ENCODE measurements around the gene PSTPIP1.

The PSTPIP1 gene

DNA sequence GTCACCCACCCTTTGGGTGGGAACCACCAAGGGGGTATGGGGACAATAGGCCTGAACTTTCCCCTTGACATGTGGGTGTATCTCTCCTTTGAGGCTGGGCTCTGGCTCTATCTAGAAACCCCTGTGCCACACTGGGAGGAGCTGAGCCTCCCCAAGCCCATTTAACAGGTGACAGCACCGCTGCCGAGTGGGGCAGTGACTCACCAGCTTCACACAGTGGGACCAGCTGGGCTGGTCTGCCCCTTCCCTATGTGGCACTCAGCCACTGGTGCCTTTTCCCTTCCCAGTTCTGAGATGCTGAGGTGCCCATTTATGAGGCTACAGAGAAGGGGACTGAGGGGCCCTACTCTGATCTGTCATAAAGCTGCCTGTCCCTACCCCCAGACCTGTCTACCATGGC lies 5.1 kb downstream of the PSTPIP1 start:
- DNase-seq (ENCODE audit: low read depth) = no peak

DNA sequence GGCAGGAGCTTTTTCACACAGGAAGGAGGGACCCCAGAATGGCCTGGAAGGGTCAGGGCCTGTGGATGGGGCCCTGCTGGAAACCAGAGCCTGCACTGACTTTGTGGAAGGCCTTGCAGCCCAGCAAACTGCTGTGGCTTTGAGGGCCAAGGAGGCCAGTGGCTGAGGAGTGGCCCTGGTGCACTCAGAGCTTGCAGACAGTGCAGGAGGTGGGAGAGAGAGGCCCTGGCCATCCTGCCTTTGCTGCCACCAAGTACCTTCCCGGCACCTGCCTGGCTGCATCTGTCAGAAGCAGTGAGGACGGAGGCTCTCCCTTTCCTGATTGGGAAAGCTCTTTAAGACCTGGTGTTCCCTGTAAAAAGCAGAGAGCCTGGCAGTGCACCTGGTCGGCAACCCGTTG lies 6.4 kb downstream of the PSTPIP1 start:
- DNase-seq (ENCODE audit: low read depth) = no peak

- DNase-seq (ENCODE audit: low read depth) = no peak
Observed at GRCh38 chr15:77001966-77002365, 7.0 kb downstream of the PSTPIP1 start.

- no peak for DNase-seq (ENCODE audit: low read depth)
Observed at GRCh38 chr15:77002436-77002835, 7.5 kb downstream of the PSTPIP1 start.

DNA sequence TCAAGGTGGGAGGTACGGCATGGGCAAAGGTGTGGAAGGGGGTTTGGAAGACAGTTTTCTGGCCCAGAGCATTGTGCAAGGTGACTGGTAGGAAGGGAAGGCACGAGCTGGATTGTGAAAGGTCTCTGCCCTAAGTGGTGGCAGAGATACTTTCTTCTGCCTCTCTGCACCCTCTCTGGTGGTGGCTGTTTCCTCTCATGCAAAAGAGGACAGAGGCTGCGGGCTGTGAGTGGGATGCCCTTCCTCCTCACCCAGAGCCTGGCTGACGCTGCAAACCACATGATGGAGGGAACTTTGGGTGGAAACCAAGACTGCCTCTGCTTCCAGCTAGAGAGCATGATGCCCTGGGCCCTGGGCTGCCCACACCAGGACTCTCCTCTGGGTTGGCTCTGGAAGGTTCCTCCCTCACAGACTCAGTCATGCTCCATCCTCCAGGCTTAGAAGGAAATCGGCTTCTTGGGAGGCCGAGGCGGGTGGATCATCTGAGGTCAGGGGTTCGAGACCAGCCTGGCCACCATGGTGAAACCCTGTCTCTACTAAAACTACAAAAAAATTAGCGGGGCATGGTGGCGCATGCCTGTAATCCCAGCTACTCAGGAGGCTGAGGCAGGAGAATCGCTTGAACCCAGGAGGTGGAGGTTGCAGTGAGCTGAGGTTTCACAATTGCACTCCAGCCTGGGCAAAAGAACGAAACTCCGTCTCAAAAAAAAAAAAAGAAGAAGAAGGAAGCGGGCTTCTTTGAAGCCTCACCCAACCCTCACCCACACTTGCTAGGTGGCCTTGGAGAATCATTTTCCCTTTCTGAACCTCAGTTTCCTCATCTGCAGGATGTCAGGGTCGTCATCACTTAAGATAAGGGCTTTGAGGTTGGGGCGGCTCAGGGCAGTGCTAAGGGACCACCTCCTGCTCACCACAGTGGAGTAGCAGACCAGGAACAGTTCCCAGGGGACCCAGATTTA lies 8.3 kb downstream of the PSTPIP1 start:
- DNase-seq (ENCODE audit: low read depth) = peak; percentile 52

GRCh38 chr15:77004189-77004588 lies 9.3 kb downstream of the PSTPIP1 start:
- DNase-seq (ENCODE audit: low read depth) = no peak

GRCh38 chr15:77009176-77009575 lies 14.2 kb downstream of the PSTPIP1 start:
- no peak for DNase-seq (ENCODE audit: low read depth)

GRCh38 chr15:77009646-77010311 lies 14.9 kb downstream of the PSTPIP1 start:
- DNase-seq (ENCODE audit: low read depth) = no peak

DNA sequence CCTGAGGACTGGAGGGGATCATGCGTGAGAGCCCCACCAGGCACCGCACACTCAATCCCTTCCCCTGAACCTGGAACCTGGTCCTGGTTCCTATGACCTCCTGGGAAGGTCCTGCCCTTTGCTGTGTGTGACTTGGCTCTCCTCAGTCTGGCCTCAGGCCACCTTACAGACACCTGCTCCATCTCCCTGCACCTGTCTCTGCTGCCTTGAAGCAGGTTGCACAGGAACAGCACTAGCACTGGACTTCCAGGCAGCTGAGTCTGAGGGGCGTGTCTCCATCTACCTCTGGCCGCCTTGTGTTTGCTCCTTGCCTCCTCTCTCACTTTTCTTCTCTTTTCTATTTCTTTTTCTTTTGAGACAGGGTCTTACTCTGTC lies 15.4 kb downstream of the PSTPIP1 start:
- DNase-seq (ENCODE audit: low read depth) = no peak

- no peak for DNase-seq (ENCODE audit: low read depth)
Observed at GRCh38 chr15:77010857-77011256, 15.9 kb downstream of the PSTPIP1 start.

DNA sequence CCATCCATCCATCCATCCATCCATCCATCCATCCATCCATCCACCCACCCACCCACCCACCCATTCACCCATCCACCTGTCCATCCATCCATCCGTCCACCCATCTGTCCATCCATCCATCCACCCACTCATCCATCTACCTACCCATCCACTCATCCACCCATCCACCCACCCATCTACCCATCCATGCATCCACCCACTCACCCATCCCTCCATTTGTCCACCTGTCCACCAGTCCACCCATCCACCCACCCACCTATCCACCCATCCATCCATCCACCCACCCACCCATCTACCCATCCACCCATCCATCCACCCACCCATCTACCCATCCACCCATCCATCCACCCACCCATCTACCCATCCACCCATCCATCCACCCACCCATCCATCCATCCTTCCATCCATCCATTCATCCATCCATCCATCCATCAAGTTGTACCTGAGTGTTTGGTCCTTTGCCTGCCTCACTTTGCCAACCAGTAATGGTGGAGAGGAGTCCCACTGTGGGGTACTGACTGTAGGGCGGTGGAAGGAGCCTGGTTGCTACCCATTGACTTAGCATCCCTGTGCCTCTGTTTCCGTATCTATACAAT lies 17.3 kb downstream of the PSTPIP1 start:
- DNase-seq (ENCODE audit: low read depth) = no peak

GRCh38 chr15:77012868-77013267 lies 17.9 kb downstream of the PSTPIP1 start:
- peak; percentile 40 for DNase-seq (ENCODE audit: low read depth)

- DNase-seq (ENCODE audit: low read depth) = peak; percentile 79
Observed at GRCh38 chr15:77013776-77014131, 18.8 kb downstream of the PSTPIP1 start.

DNA sequence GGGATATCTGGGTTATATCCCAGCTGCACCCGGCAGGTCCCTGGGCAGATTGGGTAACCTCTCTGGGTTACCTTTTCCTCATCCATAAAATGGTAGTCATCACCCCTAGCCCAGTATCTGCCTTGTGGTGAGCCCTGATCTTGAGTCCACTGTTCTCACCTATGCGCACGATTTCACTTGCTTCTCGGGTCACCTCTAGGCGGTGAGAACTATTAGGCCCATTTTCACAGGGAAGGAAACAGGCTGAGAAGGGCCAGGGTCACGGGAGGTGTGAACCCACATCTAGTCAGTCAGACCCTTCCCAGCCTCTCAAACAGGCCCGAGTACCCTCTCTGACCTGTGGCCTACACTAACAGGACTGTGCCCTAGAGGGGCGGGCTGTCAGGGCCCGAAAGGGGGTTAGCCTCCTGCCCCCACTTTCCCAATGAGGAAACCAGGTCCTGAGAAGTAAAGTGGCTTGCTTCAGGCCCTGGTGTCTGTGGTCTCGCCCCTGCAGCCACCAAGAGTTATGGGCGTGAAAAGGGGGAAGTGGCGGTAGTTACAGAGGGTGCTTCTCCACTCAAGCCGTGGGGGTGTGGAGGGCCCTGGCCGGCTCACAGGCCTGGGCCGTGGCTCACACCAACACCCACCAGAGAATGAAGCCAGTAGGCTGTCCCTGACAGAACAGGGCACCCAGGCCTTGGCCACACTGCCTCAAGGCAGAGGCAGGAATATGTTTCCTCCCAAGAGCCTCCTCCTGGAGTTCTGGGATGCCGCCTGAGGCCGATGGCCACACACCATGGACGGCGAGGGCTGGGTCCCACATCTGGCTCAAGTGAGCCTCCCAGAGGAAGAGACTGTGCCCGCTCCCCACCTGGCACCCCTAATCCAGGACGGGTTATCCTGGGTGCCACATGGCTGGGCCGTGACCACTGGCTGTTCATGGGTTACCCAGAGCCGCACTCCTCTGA lies 19.5 kb downstream of the PSTPIP1 start:
- no peak for DNase-seq (ENCODE audit: low read depth)

- no peak for DNase-seq (ENCODE audit: low read depth)
Observed at GRCh38 chr15:77015646-77016320, 20.9 kb downstream of the PSTPIP1 start.

GRCh38 chr15:77016321-77016695 lies 21.4 kb downstream of the PSTPIP1 start:
- no peak for DNase-seq (ENCODE audit: low read depth)

DNA sequence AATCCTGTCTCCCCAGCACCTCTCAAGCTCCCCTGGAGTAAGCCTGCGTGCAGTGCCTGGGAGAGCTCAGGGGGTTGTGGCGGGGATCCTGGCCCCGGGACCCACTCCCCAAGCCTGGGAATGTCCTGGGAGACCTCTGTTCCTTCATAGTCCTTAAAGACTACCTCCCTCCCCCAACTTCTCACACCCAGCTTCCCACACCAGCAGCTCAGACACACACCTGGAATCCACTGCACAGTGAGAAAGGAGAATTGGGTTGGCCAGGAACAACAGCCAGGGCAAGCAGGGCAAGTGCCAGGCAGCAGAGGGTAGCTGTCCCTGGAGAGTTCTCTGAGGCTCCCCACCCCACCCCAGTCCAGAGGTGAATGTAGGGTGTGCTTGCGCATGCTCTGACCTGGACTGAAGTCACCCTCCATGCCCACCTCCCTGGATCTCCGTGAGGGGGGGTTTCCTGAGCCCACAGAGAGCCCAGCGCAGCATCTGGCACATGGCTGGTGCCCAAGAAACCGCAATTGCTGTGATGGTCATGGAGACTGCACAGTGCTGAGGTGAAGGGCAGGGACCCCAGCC lies 22.2 kb downstream of the PSTPIP1 start:
- no peak for DNase-seq (ENCODE audit: low read depth)

DNA sequence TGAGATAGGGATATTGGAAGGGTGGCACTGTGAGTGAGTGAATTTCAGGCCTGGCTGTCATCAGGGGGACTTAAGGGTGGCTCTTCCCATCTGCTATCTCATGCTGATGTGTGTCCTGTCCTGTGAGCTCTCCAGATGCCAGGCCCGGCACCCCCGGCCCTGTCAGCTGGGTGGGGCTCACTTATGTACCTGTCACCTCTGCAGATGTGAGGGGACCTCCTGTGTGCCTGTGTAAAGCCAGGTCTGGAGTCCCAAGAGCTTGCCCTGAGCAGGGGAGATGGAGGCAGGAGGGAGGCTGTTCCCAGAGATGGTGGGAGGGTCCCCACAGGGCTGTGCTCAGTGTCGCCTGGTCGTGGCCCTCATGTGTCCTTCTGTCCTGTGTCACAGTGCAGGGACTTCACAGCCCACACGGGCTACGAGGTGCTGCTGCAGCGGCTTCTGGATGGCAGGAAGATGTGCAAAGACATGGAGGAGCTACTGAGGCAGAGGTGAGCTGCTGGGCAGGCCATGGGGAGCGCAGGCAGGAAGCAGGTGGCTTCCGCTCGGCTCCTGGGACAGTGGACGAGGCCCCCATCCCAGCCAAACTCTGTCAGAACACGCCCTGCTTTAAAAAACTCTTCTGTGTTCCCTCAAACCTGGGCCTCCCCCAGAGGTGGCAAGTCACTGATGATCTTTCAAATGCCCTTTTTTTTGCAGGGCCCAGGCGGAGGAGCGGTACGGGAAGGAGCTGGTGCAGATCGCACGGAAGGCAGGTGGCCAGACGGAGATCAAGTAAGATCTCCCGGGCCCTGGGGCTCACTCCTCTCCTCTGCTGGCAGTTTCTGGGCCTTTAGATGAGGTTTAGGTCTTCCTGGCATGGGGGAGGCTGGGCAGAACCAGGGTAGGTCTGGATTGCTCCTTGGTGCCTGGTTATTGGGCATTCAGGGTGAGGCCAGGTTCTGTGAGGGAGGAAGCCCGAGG lies 23.1 kb downstream of the PSTPIP1 start:
- no peak for DNase-seq (ENCODE audit: low read depth)

- DNase-seq (ENCODE audit: low read depth) = no peak
Observed at GRCh38 chr15:77018796-77019505, 24.0 kb downstream of the PSTPIP1 start.

Measured in activated T-helper 1 cell treated with Interleukin-2 at 50 U/mL for 16 hours (primary cell).